NB4 (cell line): ENCODE data around the gene BIN1.

ENCODE experiments used
- DNase-seq: peaks from one replicate; pipeline ENCODE4 v3.0.0; 2010; ENCODE audit warnings: low read depth
- H3K4me3 ChIP-seq: one replicate; pipeline ENCODE4 v1.5.1; 2011; ENCODE audit warnings: mild to moderate bottlenecking, low read depth, low read length, moderate library complexity
- CTCF ChIP-seq: IDR thresholded peaks from one replicate; pipeline ENCODE4 v1.5.1; 2012; ENCODE audit warnings: low read depth, low read length
- MAX ChIP-seq: IDR thresholded peaks from 2 replicates; pipeline ENCODE4 v1.6.1; 2011; ENCODE audit warnings: low read depth, low read length
- MYC ChIP-seq: IDR thresholded peaks from 2 replicates; pipeline ENCODE4 v1.6.1; 2011; ENCODE audit warnings: low read depth, low read length
- POLR2A ChIP-seq: IDR thresholded peaks from 2 replicates; pipeline ENCODE4 v1.6.1; 2011; ENCODE audit warnings: mild to moderate bottlenecking; ENCODE audit not compliant: insufficient read length; ENCODE audit errors: extremely low read depth

Gene BIN1

GRCh38 chr2:127130421-127130820, 23.5 kb upstream of the BIN1 start:
- TF ChIP-seq CTCF (no peak), MYC (no peak), MAX (no peak), POLR2A (no peak)
- no peak overlapping the region for H3K4me3 ChIP-seq
- no peak for DNase-seq

GRCh38 chr2:127129937-127130336, 23.0 kb upstream of the BIN1 start:
- no peak overlapping the region for H3K4me3 ChIP-seq
- DNase-seq = no peak
- no peak for TF ChIP-seq CTCF
- TF ChIP-seq MAX = no peak
- TF ChIP-seq POLR2A = no peak
- no peak for TF ChIP-seq MYC

GRCh38 chr2:127128445-127128904, 21.5 kb upstream of the BIN1 start:
- DNase-seq = no peak
- no peak overlapping the region for H3K4me3 ChIP-seq
- TF ChIP-seq MYC = no peak
- TF ChIP-seq MAX = no peak
- no peak for TF ChIP-seq CTCF
- TF ChIP-seq POLR2A = no peak

- TF ChIP-seq POLR2A = no peak
- no peak for TF ChIP-seq MYC
- TF ChIP-seq MAX = no peak
- no peak for TF ChIP-seq CTCF
- H3K4me3 ChIP-seq = no peak overlapping the region
- DNase-seq = no peak
These were observed 18.9 kb upstream of the BIN1 start for GRCh38 chr2:127125821-127126220.

- no peak overlapping the region for H3K4me3 ChIP-seq
- DNase-seq = no peak
- no peak for TF ChIP-seq MYC
- no peak for TF ChIP-seq MAX
- TF ChIP-seq POLR2A = no peak
- TF ChIP-seq CTCF = no peak
These were observed 17.5 kb upstream of the BIN1 start for GRCh38 chr2:127124426-127124825.
